ENCODE results near the gene TMEM164.

TMEM164 gene

DNA sequence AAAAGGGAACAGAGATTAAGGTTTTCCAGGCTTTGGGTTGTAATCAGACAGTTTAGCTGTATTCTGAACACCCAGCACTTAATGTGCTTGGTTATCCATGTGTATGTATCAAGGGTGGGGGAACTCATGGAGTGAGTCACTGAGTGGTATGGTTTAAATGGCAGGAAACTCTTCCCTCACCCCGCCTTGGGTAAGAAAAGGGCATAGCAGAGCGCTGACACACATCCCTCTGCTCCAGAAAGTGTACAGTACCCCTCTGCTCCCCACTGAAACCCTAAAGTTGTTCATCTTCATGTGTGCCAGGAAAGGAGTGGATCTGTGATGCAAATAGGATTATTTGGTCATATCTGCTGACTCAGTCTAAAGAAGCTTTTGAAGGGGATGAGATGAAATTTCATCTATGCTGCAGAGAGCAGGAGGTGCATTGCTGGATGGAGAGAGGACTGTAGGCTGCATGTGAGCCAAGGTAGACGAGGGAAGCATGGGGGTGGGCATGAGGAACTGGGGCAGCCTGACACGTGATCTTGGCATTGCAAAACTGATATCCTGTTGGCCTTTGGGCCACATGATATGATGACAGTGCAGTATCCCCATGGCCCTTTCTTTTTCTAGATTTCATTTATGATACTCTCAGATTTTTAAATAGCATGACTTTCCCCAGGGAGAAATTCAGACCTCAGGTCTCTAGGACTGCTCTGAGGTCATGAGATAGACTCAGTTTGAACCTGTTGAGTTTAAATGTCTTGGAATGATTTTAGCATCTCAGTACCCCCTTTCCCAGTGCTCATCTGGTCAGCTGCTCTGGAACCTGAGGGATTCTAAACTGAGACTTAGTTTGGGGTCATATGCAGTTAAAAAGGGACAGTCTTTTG, 84.8 kb downstream of the TMEM164 start:
- FAIRE-seq (no peak), DNase-seq (ENCODE audit: insufficient read length, low spot score) (no peak)
- TF ChIP-seq CTCF (IDR thresholded peaks at IDR 0.05; ENCODE audit: insufficient read depth, missing control alignments), result no peak

- peak; percentile 80 for FAIRE-seq
- TF ChIP-seq CTCF (IDR thresholded peaks at IDR 0.05; ENCODE audit: insufficient read depth, missing control alignments), result no peak
- DNase-seq (ENCODE audit: insufficient read length, low spot score), result no peak
Observed at GRCh38 chrX:110089656-110090403, 86.9 kb downstream of the TMEM164 start.

DNA sequence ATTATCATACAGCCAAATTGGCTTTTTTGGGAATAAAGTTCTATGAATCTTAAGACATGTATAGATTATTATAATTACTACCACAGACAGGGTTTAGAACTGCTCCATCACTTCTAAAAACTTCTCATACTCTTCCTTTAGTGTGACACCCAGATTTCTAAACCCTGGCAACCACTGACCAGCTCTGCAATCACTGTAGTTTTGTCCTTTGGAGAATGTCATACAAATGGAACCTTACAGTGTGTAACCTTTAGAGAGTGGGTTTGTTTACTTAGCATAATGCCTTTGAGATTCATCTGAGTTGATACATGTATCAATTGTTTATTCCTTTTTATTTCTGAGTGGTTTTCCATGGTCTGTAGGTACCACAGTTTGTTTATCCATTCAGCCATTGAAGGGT, 95.0 kb downstream of the TMEM164 start:
- FAIRE-seq, result no peak
- DNase-seq (ENCODE audit: insufficient read length, low spot score), result no peak
- TF ChIP-seq CTCF (IDR thresholded peaks at IDR 0.05; ENCODE audit: insufficient read depth, missing control alignments), result no peak

GRCh38 chrX:110103344-110103743, 100.4 kb downstream of the TMEM164 start:
- TF ChIP-seq CTCF (IDR thresholded peaks at IDR 0.05; ENCODE audit: insufficient read depth, missing control alignments), result no peak
- FAIRE-seq, result no peak
- no peak for DNase-seq (ENCODE audit: insufficient read length, low spot score)

- no peak for TF ChIP-seq CTCF (IDR thresholded peaks at IDR 0.05; ENCODE audit: insufficient read depth, missing control alignments)
- peak; percentile 86 for FAIRE-seq
- DNase-seq (ENCODE audit: insufficient read length, low spot score), result no peak
Observed at GRCh38 chrX:110104078-110104477, 101.2 kb downstream of the TMEM164 start.

DNA sequence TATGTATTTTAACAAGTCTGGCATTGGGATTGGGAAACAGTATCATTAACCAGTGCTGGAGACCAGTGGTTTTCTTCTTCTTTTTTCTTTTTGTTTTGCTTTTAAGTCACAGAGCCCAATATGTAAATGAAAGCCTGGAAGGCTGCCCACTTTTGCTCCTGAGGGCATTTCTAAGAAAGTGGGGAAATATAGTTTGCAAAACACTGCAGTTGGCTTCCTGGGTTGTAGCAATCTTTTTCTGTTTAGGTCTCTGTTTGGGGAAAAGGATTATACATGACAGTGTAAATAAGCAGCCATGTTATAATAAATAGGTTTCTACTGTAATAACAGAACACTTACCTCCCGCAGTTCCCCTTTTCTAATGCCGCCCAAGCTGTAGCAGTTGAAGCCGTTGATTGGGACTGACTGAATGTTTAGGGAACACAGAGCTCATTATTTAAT, 105.5 kb downstream of the TMEM164 start:
- no peak for TF ChIP-seq CTCF (IDR thresholded peaks at IDR 0.05; ENCODE audit: insufficient read depth, missing control alignments)
- no peak for DNase-seq (ENCODE audit: insufficient read length, low spot score)
- peak; percentile 25 for FAIRE-seq
